Right lung (tissue), 5 donors: Measurements from ENCODE around the gene H19. TPM values are rescaled to one million over a fixed set of nuclear protein-coding genes. Genes with fewer than 3 reads are reported as not detected.

Experiments
- DNase-seq, 2 donors: peaks; one replicate each; pipeline ENCODE4 v3.0.0-alpha.2; 2013
- polyA plus RNA-seq, 5 donors: library from polyadenylated mRNA; unstranded; fragments of 120-200 nt; gene quantifications; one replicate each; pipeline versions ENCODE4 v1.2.1 to v1.2.3, GENCODE V29; 2013; ENCODE audit warnings: inconsistent platforms in 1 of 5, low replicate concordance in 1 of 5; ENCODE audit not compliant: insufficient read length in 5 of 5, insufficient read depth in 1 of 5

Gene H19
- polyA plus RNA-seq, 5 donors = 610 to 1,942 (median 947) TPM

- DNase-seq = no peak
These were observed 44.0 kb downstream of the H19 start for GRCh38 chr11:1953489-1954266.

DNA sequence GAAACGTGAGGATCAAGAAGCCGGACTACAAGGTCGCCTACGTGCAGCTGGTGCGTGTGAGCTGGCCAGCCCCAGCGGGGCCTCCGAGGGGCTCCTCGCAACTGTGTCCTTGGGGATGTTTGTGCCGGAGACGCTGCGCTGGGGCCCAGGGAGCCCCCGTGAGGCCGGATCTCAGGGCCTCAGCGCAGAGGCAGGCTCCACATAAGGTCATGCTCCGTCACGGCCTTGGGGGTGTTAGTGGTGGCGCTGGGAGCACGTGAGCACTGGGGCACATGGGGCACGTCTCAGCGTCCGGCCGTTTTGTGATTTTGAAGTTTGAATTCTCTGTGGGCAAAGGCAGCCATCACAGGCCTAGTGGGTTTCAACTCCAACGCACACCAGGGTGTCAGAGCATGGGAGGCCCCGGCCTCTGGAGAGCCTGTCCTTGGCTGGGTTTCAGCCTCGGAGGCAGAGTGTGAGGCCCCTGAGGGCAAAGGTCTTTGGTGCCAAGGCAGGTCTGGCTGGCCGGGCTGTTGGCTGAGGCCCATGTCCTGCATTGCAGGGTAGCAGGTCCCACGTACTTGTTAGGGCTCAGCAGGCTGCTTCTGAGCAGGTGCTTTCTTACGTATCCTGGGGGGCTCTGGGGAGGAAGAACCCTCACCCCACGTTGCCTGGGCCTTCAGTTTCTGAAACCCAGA lies 44.7 kb downstream of the H19 start:
- DNase-seq = no peak

DNA sequence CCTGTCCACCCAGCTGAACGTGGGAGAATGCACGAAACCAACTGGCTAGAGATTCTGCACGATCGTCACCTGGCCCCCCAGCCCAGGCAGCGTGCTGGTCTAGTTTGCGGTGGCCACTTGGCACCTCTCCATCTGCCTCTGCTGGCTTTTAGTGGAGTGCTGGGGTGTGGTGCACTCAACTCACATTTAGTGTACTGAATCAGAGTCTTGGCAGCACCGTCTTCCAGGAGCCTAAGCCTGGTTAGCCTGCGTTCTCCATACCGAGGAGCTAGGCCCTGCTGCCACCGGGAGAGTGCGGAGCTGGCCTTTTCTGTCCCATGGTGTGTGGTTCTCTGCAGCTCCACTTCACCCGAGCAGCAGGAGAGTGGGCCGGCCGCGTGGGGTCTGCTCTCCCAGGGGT lies 47.7 kb downstream of the H19 start:
- no peak for DNase-seq

DNA sequence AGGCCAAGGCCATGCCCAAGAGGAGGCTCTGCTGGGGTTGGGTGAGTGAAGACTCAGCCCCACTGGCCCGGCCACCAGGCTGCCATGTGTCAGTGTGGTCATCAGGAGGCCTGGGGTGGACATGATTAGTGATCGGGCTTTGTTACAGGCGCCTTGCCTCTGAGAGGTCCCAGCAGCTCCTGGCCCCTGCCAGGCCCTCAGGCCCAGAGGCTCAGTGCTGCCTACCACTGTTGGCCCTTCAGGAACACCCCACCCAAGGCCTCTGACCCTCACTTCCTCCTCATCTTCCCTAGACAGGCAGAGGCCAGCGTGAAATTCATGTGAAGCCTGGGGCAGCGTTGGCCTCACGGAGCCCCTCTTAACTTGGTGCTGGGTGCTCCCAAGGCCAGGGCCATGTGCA lies 48.3 kb downstream of the H19 start:
- DNase-seq = no peak

DNA sequence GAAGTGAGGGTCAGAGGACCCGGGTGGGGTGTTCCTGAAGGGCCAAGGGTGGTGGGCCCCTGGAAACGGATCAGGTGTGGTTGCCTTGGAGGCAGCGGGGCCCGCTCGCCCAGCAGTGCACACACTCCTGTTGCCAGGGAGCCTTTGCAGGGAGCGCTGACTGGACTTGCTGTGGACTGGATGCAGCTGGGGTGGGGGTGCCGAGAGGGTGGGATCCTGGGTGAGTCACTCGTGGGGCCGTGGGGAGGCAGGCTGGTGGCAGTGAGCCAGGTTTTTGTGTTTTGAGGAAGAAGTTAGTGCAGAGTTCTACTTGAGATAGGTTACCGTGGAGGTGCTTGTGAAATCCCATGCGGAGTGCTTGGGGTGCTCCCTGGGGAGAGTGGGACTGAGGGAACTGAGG lies 49.3 kb downstream of the H19 start:
- DNase-seq = no peak

DNA sequence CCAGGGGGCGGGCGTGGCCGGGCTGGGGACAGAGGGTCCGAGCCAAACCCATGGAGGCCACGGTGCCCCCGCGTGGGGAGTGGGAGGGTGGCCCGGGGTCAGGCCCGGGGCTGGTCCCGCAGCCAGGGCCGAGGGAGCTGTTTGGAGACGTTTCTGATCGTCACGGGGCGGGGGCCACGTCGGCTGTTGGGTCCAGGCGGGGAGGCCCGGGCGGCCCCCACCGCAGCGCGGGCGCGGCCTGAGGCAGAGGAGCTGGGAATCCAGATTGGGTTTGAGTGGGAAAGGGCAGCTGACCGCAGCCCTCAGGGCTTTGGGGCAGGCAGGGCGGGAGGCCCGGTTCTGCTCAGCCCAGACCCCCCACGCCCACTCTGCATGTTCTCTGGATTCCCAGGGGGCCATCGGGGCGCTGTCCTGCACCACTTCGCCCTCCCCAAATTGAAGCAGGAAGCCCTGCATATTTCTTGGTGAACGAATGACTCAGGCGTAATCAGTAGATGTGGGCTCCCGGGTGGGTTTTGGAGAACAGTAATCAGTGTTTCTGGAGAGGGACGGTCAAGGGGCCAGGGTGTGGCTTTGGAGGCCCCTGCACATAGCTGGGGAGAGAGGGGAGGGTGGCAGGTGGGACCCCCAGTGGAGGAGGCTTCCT lies 49.9 kb downstream of the H19 start:
- DNase-seq = no peak

GRCh38 chr11:1946812-1947484 lies 50.7 kb downstream of the H19 start, which contains the start of gene MRPL23:
Gene MRPL23 (plus strand): TSS chr11:1947332. CDS start chr11:1947363, 31 bp downstream.
- DNase-seq = no peak

Other genes with a start within 250 kb of the H19 start
- gene IFITM10, start 247.2 kb downstream of the H19 start, polyA plus RNA-seq = under 1 TPM; 0.08 to 0.24 (median 0.10) TPM
- gene CTSD, start 233.9 kb downstream of the H19 start, polyA plus RNA-seq = 100 to 1,000 TPM in 4 of 5 donors, 10 to 100 TPM in 1; 97.8 to 192 (median 126) TPM
- 1 to 10 TPM in 1 of 5 donors, under 1 TPM in 4; 0.15 to 1.2 (median 0.57) TPM for gene SYT8, start 162.9 kb downstream of the H19 start, polyA plus RNA-seq
- gene TNNI2, start 158.9 kb downstream of the H19 start, polyA plus RNA-seq = 100 to 1,000 TPM in 1 of 5 donors, 1 to 10 TPM in 2, under 1 TPM in 2; 0.46 to 153 (median 1.5) TPM
- gene LSP1, start 144.8 kb downstream of the H19 start, polyA plus RNA-seq = 1 to 10 TPM; 5.4 to 9.9 (median 7.6) TPM
- gene PRR33, start 105.9 kb downstream of the H19 start, polyA plus RNA-seq = under 1 TPM; 0.05 to 0.47 (median 0.16) TPM
- gene TNNT3, start 78.1 kb downstream of the H19 start, polyA plus RNA-seq = 100 to 1,000 TPM in 1 of 5 donors, 10 to 100 TPM in 1, 1 to 10 TPM in 3; 2.5 to 291 (median 4.9) TPM
- 10 to 100 TPM; 33.3 to 60.5 (median 54.7) TPM for gene MRPL23, start 50.5 kb downstream of the H19 start, polyA plus RNA-seq
- gene IGF2, start 141.5 kb upstream of the H19 start, polyA plus RNA-seq = 100 to 1,000 TPM in 3 of 5 donors, 10 to 100 TPM in 2; 70.5 to 249 (median 102) TPM
- gene INS, start 163.4 kb upstream of the H19 start, polyA plus RNA-seq = not detected
- gene TH, start 174.0 kb upstream of the H19 start, polyA plus RNA-seq = 1 to 10 TPM in 2 of 5 donors, under 1 TPM in 3; 0.21 to 1.6 (median 0.44) TPM